HEK293 (cell line): ENCODE results near the gene ADPRHL1.

Experiments used
- FEZF1 ChIP-seq: fragments of 450-650 bp; formaldehyde crosslinking; IDR thresholded peaks from 2 replicates; pipeline ENCODE4 v1.5.1; 2016; ENCODE audit warnings: missing biosample characterization, missing genetic modification characterization
- GLIS1 ChIP-seq: fragments of 450-650 bp; formaldehyde crosslinking; IDR thresholded peaks from 2 replicates; pipeline ENCODE4 v1.5.1; 2016; ENCODE audit warnings: missing biosample characterization, missing genetic modification characterization
- IKZF3 ChIP-seq: fragments of 450-650 bp; IDR thresholded peaks from 2 replicates; pipeline ENCODE4 v1.5.0; 2018; ENCODE audit warnings: missing biosample characterization, mild to moderate bottlenecking, missing genetic modification characterization, moderate library complexity
- MYNN ChIP-seq: fragments of 450-650 bp; formaldehyde crosslinking; IDR thresholded peaks from 2 replicates; pipeline ENCODE4 v1.5.1; 2016; ENCODE audit warnings: missing biosample characterization, missing genetic modification characterization, borderline replicate concordance
- TCF7L2 ChIP-seq: IDR thresholded peaks from 2 replicates; pipeline ENCODE4 v1.6.1; 2011; ENCODE audit warnings: low read depth, mild to moderate bottlenecking, inconsistent platforms, low read length, moderate library complexity, borderline replicate concordance
- YY1 ChIP-seq: fragments of 450-650 bp; formaldehyde crosslinking; IDR thresholded peaks from 2 replicates; pipeline ENCODE4 v1.5.1; 2018; ENCODE audit warnings: missing biosample characterization, missing genetic modification characterization
- ZNF133 ChIP-seq: fragments of 450-650 bp; formaldehyde crosslinking; IDR thresholded peaks from 2 replicates; pipeline ENCODE4 v1.5.1; 2016; ENCODE audit warnings: missing biosample characterization, missing genetic modification characterization
- ZNF146 ChIP-seq: fragments of 450-650 bp; formaldehyde crosslinking; IDR thresholded peaks from 2 replicates; pipeline ENCODE4 v1.5.1; 2016; ENCODE audit warnings: missing biosample characterization, missing genetic modification characterization
- ZNF223 ChIP-seq: fragments of 450-650 bp; formaldehyde crosslinking; IDR thresholded peaks from 2 replicates; pipeline ENCODE4 v1.5.1; 2016; ENCODE audit warnings: missing biosample characterization, missing genetic modification characterization
- ZNF248 ChIP-seq: fragments of 450-650 bp; formaldehyde crosslinking; IDR thresholded peaks from 2 replicates; pipeline ENCODE4 v1.5.1; 2017; ENCODE audit warnings: missing biosample characterization, missing genetic modification characterization
- ZNF335 ChIP-seq: fragments of 450-650 bp; formaldehyde crosslinking; conservative IDR thresholded peaks from 2 replicates; pipeline ENCODE4 v1.5.1; 2016; ENCODE audit warnings: missing biosample characterization, missing genetic modification characterization
- ZNF473 ChIP-seq: fragments of 450-650 bp; formaldehyde crosslinking; IDR thresholded peaks from 2 replicates; pipeline ENCODE4 v1.5.1; 2017; ENCODE audit warnings: missing biosample characterization, missing genetic modification characterization
- ZNF514 ChIP-seq: fragments of 450-650 bp; formaldehyde crosslinking; IDR thresholded peaks from 2 replicates; pipeline ENCODE4 v1.5.1; 2016; ENCODE audit warnings: missing biosample characterization, missing genetic modification characterization
- ZNF830 ChIP-seq: fragments of 450-650 bp; IDR thresholded peaks from 2 replicates; pipeline ENCODE4 v1.5.0; 2018; ENCODE audit warnings: missing biosample characterization, missing genetic modification characterization, low read depth, mild to moderate bottlenecking, moderate library complexity
- ZNF837 ChIP-seq: fragments of 450-650 bp; formaldehyde crosslinking; IDR thresholded peaks from 2 replicates; pipeline ENCODE4 v1.5.1; 2016; ENCODE audit warnings: missing biosample characterization, missing genetic modification characterization
- TF ChIP-seq, protein P1 (sequence below): fragments of 450-650 bp; formaldehyde crosslinking; IDR thresholded peaks from 2 replicates; pipeline ENCODE4 v1.5.1; 2016; ENCODE audit warnings: missing biosample characterization, missing genetic modification characterization
- TF ChIP-seq, protein P2 (sequence below): fragments of 450-650 bp; formaldehyde crosslinking; IDR thresholded peaks from 2 replicates; pipeline ENCODE4 v1.5.1; 2016; ENCODE audit warnings: missing biosample characterization, missing genetic modification characterization
- TF ChIP-seq, protein P3 (sequence below): fragments of 450-650 bp; formaldehyde crosslinking; IDR thresholded peaks from 2 replicates; pipeline ENCODE4 v1.5.1; 2016; ENCODE audit warnings: missing biosample characterization, missing genetic modification characterization, borderline replicate concordance
- TF ChIP-seq, protein P4 (sequence below): fragments of 450-650 bp; formaldehyde crosslinking; IDR thresholded peaks from 2 replicates; pipeline ENCODE4 v1.5.1; 2016; ENCODE audit warnings: missing biosample characterization, missing genetic modification characterization
- TF ChIP-seq, protein P5 (sequence below): fragments of 450-650 bp; IDR thresholded peaks from 2 replicates; pipeline ENCODE4 v1.5.1; 2018; ENCODE audit warnings: missing biosample characterization, missing genetic modification characterization
- TF ChIP-seq, protein P6 (sequence below): fragments of 450-650 bp; formaldehyde crosslinking; IDR thresholded peaks from 2 replicates; pipeline ENCODE4; 2016; ENCODE audit warnings: missing biosample characterization, missing genetic modification characterization
- TF ChIP-seq, protein P7 (sequence below): fragments of 450-650 bp; formaldehyde crosslinking; IDR thresholded peaks from 2 replicates; pipeline ENCODE4 v1.5.1; 2016; ENCODE audit warnings: missing biosample characterization, missing genetic modification characterization

ADPRHL1 gene

DNA sequence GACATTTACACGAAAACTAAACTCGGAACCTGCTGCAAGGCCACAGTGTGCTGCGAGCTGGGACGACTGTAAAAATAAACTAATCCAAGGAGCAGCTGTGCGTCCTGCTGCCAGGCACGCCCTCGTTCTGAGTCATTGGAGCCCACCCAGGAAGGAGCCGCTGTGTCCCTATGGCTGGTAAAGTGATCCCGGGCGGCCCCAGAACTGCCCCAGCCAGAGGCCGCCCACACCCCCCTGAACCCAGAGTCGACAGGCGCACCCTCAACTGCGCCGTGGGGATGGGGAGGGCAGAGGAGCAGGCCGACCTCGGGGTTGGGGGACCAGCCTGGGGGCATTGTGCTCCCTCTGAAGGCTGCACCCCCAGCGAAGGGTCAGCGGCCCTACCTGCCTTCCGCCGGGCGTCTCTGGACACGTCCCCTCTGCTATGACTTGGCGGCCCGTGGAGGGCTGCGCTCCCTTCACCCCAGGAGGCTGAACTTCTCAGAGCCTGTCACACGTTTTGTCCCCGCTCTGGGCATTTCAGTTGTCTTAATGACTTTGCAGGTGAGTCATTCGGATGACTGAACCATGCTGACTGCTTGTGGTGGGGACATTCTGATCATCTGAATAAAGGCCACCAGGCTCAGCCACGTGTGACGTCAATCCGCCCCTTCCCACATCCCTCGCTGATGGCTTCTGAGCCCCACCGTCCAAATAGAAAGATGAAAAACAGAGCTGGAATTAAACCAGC lies 42.7 kb downstream of the ADPRHL1 start (continued):
- TF ChIP-seq, protein P1, sequence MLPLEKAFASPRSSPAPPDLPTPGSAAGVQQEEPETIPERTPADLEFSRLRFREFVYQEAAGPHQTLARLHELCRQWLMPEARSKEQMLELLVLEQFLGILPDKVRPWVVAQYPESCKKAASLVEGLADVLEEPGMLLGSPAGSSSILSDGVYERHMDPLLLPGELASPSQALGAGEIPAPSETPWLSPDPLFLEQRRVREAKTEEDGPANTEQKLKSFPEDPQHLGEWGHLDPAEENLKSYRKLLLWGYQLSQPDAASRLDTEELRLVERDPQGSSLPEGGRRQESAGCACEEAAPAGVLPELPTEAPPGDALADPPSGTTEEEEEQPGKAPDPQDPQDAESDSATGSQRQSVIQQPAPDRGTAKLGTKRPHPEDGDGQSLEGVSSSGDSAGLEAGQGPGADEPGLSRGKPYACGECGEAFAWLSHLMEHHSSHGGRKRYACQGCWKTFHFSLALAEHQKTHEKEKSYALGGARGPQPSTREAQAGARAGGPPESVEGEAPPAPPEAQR (tag by site-specific recombination) = no peak
- TF ChIP-seq IKZF3 (tag by site-specific recombination) (no peak), ZNF248 (tag by site-specific recombination) (no peak), ZNF146 (no peak), YY1 (tag by site-specific recombination) (no peak), ZNF335 (tag by site-specific recombination) (no peak), ZNF133 (no peak), ZNF830 (tag by site-specific recombination) (no peak), TCF7L2 (no peak), FEZF1 (tag by site-specific recombination) (no peak), ZNF223 (no peak), GLIS1 (tag by site-specific recombination) (peak; percentile 94), MYNN (tag by site-specific recombination) (0 out of 2 replicates have a peak, but pooled peaks have one; percentile 11), ZNF514 (no peak), ZNF837 (tag by site-specific recombination) (no peak), ZNF473 (tag by site-specific recombination) (no peak)
- TF ChIP-seq, protein P2, sequence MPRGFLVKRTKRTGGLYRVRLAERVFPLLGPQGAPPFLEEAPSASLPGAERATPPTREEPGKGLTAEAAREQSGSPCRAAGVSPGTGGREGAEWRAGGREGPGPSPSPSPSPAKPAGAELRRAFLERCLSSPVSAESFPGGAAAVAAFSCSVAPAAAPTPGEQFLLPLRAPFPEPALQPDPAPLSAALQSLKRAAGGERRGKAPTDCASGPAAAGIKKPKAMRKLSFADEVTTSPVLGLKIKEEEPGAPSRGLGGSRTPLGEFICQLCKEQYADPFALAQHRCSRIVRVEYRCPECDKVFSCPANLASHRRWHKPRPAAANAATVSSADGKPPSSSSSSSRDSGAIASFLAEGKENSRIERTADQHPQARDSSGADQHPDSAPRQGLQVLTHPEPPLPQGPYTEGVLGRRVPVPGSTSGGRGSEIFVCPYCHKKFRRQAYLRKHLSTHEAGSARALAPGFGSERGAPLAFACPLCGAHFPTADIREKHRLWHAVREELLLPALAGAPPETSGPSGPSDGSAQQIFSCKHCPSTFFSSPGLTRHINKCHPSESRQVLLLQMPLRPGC (tag by site-specific recombination) = peak; percentile 46
- TF ChIP-seq, protein P3, sequence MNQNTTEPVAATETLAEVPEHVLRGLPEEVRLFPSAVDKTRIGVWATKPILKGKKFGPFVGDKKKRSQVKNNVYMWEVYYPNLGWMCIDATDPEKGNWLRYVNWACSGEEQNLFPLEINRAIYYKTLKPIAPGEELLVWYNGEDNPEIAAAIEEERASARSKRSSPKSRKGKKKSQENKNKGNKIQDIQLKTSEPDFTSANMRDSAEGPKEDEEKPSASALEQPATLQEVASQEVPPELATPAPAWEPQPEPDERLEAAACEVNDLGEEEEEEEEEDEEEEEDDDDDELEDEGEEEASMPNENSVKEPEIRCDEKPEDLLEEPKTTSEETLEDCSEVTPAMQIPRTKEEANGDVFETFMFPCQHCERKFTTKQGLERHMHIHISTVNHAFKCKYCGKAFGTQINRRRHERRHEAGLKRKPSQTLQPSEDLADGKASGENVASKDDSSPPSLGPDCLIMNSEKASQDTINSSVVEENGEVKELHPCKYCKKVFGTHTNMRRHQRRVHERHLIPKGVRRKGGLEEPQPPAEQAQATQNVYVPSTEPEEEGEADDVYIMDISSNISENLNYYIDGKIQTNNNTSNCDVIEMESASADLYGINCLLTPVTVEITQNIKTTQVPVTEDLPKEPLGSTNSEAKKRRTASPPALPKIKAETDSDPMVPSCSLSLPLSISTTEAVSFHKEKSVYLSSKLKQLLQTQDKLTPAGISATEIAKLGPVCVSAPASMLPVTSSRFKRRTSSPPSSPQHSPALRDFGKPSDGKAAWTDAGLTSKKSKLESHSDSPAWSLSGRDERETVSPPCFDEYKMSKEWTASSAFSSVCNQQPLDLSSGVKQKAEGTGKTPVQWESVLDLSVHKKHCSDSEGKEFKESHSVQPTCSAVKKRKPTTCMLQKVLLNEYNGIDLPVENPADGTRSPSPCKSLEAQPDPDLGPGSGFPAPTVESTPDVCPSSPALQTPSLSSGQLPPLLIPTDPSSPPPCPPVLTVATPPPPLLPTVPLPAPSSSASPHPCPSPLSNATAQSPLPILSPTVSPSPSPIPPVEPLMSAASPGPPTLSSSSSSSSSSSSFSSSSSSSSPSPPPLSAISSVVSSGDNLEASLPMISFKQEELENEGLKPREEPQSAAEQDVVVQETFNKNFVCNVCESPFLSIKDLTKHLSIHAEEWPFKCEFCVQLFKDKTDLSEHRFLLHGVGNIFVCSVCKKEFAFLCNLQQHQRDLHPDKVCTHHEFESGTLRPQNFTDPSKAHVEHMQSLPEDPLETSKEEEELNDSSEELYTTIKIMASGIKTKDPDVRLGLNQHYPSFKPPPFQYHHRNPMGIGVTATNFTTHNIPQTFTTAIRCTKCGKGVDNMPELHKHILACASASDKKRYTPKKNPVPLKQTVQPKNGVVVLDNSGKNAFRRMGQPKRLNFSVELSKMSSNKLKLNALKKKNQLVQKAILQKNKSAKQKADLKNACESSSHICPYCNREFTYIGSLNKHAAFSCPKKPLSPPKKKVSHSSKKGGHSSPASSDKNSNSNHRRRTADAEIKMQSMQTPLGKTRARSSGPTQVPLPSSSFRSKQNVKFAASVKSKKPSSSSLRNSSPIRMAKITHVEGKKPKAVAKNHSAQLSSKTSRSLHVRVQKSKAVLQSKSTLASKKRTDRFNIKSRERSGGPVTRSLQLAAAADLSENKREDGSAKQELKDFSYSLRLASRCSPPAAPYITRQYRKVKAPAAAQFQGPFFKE (tag by site-specific recombination) = no peak
- TF ChIP-seq, protein P4, sequence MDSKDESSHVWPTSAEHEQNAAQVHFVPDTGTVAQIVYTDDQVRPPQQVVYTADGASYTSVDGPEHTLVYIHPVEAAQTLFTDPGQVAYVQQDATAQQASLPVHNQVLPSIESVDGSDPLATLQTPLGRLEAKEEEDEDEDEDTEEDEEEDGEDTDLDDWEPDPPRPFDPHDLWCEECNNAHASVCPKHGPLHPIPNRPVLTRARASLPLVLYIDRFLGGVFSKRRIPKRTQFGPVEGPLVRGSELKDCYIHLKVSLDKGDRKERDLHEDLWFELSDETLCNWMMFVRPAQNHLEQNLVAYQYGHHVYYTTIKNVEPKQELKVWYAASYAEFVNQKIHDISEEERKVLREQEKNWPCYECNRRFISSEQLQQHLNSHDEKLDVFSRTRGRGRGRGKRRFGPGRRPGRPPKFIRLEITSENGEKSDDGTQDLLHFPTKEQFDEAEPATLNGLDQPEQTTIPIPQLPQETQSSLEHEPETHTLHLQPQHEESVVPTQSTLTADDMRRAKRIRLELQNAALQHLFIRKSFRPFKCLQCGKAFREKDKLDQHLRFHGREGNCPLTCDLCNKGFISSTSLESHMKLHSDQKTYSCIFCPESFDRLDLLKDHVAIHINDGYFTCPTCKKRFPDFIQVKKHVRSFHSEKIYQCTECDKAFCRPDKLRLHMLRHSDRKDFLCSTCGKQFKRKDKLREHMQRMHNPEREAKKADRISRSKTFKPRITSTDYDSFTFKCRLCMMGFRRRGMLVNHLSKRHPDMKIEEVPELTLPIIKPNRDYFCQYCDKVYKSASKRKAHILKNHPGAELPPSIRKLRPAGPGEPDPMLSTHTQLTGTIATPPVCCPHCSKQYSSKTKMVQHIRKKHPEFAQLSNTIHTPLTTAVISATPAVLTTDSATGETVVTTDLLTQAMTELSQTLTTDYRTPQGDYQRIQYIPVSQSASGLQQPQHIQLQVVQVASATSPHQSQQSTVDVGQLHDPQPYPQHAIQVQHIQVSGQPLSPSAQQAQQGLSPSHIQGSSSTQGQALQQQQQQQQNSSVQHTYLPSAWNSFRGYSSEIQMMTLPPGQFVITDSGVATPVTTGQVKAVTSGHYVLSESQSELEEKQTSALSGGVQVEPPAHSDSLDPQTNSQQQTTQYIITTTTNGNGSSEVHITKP (tag by site-specific recombination) = peak; percentile 95
- TF ChIP-seq, protein P5, sequence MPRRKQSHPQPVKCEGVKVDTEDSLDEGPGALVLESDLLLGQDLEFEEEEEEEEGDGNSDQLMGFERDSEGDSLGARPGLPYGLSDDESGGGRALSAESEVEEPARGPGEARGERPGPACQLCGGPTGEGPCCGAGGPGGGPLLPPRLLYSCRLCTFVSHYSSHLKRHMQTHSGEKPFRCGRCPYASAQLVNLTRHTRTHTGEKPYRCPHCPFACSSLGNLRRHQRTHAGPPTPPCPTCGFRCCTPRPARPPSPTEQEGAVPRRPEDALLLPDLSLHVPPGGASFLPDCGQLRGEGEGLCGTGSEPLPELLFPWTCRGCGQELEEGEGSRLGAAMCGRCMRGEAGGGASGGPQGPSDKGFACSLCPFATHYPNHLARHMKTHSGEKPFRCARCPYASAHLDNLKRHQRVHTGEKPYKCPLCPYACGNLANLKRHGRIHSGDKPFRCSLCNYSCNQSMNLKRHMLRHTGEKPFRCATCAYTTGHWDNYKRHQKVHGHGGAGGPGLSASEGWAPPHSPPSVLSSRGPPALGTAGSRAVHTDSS = no peak
- TF ChIP-seq, protein P6, sequence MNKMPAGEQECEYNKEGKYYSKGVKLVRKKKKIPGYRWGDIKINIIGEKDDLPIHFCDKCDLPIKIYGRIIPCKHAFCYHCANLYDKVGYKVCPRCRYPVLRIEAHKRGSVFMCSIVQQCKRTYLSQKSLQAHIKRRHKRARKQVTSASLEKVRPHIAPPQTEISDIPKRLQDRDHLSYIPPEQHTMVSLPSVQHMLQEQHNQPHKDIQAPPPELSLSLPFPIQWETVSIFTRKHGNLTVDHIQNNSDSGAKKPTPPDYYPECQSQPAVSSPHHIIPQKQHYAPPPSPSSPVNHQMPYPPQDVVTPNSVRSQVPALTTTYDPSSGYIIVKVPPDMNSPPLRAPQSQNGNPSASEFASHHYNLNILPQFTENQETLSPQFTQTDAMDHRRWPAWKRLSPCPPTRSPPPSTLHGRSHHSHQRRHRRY = no peak
- TF ChIP-seq, protein P7, sequence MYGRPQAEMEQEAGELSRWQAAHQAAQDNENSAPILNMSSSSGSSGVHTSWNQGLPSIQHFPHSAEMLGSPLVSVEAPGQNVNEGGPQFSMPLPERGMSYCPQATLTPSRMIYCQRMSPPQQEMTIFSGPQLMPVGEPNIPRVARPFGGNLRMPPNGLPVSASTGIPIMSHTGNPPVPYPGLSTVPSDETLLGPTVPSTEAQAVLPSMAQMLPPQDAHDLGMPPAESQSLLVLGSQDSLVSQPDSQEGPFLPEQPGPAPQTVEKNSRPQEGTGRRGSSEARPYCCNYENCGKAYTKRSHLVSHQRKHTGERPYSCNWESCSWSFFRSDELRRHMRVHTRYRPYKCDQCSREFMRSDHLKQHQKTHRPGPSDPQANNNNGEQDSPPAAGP (tag by site-specific recombination) = no peak; the same call in none of the 2 replicates
